HEK293 (cell line): ENCODE measurements around the gene ZNG1B.
"Not testable (repeated sequence)": the region's sequence is repeated elsewhere in the genome, so short reads cannot be mapped to it uniquely, and the experiment has no call there.

Experiments
- BCL11A ChIP-seq: fragments of 450-650 bp; formaldehyde crosslinking; IDR thresholded peaks from 2 replicates; pipeline ENCODE4 v1.5.1; 2016; ENCODE audit warnings: low read depth, missing biosample characterization, missing genetic modification characterization
- OVOL3 ChIP-seq: fragments of 450-650 bp; formaldehyde crosslinking; IDR thresholded peaks from 2 replicates; pipeline ENCODE4 v1.5.1; 2016; ENCODE audit warnings: missing biosample characterization, missing genetic modification characterization
- PRDM1 ChIP-seq: fragments of 450-650 bp; formaldehyde crosslinking; IDR thresholded peaks from 2 replicates; pipeline ENCODE4; 2016; ENCODE audit warnings: missing biosample characterization, missing genetic modification characterization
- TRIM28 ChIP-seq: IDR thresholded peaks from 2 replicates; pipeline ENCODE4 v1.6.1; 2011; ENCODE audit warnings: low read length, control low read depth, borderline replicate concordance
- ZNF274 ChIP-seq, 2 experiments: fragments of 200-500 bp in 1 of 2; fragments of 450-650 bp in 1 of 2; sonication (Bioruptor generic) in 1 of 2; formaldehyde crosslinking in 1 of 2; IDR thresholded peaks; 2 replicates each; pipeline versions ENCODE4 v1.5.1 to v1.6.1; 2014 to 2016; ENCODE audit warnings: borderline replicate concordance in 1 of 2, inconsistent platforms in 1 of 2, low read length in 1 of 2, missing biosample characterization in 1 of 2, missing genetic modification characterization in 1 of 2
- ZNF311 ChIP-seq: fragments of 450-650 bp; formaldehyde crosslinking; IDR thresholded peaks from 2 replicates; pipeline ENCODE4 v1.5.1; 2017; ENCODE audit warnings: missing biosample characterization, missing genetic modification characterization, borderline replicate concordance
- ZNF394 ChIP-seq: fragments of 450-650 bp; formaldehyde crosslinking; IDR thresholded peaks from 2 replicates; pipeline ENCODE4 v1.5.1; 2016; ENCODE audit warnings: missing biosample characterization, missing genetic modification characterization, mild to moderate bottlenecking, moderate library complexity, borderline replicate concordance
- ZNF423 ChIP-seq: fragments of 450-650 bp; formaldehyde crosslinking; IDR thresholded peaks from 2 replicates; pipeline ENCODE4 v1.5.1; 2016; ENCODE audit warnings: missing biosample characterization, missing genetic modification characterization
- ZNF521 ChIP-seq: fragments of 450-650 bp; formaldehyde crosslinking; IDR thresholded peaks from 2 replicates; pipeline ENCODE4 v1.5.1; 2017; ENCODE audit warnings: missing biosample characterization, mild to moderate bottlenecking, missing genetic modification characterization
- TF ChIP-seq, protein P1 (sequence below): fragments of 450-650 bp; formaldehyde crosslinking; IDR thresholded peaks from 2 replicates; pipeline ENCODE4 v1.5.1; 2016; ENCODE audit warnings: missing biosample characterization, missing genetic modification characterization
- TF ChIP-seq, protein P2 (sequence below): fragments of 450-650 bp; formaldehyde crosslinking; IDR thresholded peaks from 2 replicates; pipeline ENCODE4 v1.5.1; 2016; ENCODE audit warnings: missing biosample characterization, missing genetic modification characterization
- TF ChIP-seq, protein P3 (sequence below): fragments of 450-650 bp; formaldehyde crosslinking; IDR thresholded peaks from 2 replicates; pipeline ENCODE4 v1.5.1; 2016; ENCODE audit warnings: missing biosample characterization, missing genetic modification characterization, borderline replicate concordance
- TF ChIP-seq, protein P4 (sequence below): fragments of 450-650 bp; IDR thresholded peaks from 2 replicates; pipeline ENCODE4 v1.5.1; 2018; ENCODE audit warnings: missing biosample characterization, missing genetic modification characterization
- TF ChIP-seq, protein P5 (sequence below): fragments of 450-650 bp; formaldehyde crosslinking; IDR thresholded peaks from 2 replicates; pipeline ENCODE4 v1.5.1; 2016; ENCODE audit warnings: missing biosample characterization, missing genetic modification characterization

DNA sequence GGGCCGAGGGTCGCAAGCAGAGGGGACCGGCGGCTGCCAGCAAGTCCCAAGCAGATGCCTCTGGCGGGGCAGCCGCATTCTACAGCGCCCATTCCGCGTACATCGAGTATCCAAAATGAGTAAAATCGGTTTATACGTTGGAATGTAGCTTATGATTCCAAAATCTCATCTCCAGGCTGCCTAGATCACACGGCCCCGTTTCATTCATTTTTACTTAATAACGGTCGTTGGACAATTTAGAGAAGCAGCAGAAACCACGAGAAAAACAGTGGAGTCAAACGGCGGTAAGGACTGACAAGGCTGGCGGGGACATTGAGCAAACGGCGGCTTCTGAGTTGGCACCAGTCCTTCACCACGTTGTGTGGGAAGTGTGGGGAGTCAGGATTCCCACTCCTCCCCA lies 66.6 kb downstream of the ZNG1B start:
- TF ChIP-seq, protein P1, sequence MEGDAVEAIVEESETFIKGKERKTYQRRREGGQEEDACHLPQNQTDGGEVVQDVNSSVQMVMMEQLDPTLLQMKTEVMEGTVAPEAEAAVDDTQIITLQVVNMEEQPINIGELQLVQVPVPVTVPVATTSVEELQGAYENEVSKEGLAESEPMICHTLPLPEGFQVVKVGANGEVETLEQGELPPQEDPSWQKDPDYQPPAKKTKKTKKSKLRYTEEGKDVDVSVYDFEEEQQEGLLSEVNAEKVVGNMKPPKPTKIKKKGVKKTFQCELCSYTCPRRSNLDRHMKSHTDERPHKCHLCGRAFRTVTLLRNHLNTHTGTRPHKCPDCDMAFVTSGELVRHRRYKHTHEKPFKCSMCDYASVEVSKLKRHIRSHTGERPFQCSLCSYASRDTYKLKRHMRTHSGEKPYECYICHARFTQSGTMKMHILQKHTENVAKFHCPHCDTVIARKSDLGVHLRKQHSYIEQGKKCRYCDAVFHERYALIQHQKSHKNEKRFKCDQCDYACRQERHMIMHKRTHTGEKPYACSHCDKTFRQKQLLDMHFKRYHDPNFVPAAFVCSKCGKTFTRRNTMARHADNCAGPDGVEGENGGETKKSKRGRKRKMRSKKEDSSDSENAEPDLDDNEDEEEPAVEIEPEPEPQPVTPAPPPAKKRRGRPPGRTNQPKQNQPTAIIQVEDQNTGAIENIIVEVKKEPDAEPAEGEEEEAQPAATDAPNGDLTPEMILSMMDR (tag by site-specific recombination) = not testable (repeated sequence)
- TF ChIP-seq, protein P2, sequence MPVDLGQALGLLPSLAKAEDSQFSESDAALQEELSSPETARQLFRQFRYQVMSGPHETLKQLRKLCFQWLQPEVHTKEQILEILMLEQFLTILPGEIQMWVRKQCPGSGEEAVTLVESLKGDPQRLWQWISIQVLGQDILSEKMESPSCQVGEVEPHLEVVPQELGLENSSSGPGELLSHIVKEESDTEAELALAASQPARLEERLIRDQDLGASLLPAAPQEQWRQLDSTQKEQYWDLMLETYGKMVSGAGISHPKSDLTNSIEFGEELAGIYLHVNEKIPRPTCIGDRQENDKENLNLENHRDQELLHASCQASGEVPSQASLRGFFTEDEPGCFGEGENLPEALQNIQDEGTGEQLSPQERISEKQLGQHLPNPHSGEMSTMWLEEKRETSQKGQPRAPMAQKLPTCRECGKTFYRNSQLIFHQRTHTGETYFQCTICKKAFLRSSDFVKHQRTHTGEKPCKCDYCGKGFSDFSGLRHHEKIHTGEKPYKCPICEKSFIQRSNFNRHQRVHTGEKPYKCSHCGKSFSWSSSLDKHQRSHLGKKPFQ (tag by site-specific recombination) = not testable (repeated sequence)
- not testable (repeated sequence) for TF ChIP-seq ZNF394 (tag by site-specific recombination); BCL11A (tag by site-specific recombination); ZNF423 (tag by site-specific recombination); OVOL3; PRDM1 (tag by site-specific recombination); ZNF311; ZNF521 (tag by site-specific recombination); ZNF274 (IDR thresholded peaks at IDR 0.05; ENCODE audit: low read length); ZNF274 (tag by site-specific recombination; IDR thresholded peaks at IDR 0.05; ENCODE audit: borderline replicate concordance); TRIM28
- TF ChIP-seq, protein P3, sequence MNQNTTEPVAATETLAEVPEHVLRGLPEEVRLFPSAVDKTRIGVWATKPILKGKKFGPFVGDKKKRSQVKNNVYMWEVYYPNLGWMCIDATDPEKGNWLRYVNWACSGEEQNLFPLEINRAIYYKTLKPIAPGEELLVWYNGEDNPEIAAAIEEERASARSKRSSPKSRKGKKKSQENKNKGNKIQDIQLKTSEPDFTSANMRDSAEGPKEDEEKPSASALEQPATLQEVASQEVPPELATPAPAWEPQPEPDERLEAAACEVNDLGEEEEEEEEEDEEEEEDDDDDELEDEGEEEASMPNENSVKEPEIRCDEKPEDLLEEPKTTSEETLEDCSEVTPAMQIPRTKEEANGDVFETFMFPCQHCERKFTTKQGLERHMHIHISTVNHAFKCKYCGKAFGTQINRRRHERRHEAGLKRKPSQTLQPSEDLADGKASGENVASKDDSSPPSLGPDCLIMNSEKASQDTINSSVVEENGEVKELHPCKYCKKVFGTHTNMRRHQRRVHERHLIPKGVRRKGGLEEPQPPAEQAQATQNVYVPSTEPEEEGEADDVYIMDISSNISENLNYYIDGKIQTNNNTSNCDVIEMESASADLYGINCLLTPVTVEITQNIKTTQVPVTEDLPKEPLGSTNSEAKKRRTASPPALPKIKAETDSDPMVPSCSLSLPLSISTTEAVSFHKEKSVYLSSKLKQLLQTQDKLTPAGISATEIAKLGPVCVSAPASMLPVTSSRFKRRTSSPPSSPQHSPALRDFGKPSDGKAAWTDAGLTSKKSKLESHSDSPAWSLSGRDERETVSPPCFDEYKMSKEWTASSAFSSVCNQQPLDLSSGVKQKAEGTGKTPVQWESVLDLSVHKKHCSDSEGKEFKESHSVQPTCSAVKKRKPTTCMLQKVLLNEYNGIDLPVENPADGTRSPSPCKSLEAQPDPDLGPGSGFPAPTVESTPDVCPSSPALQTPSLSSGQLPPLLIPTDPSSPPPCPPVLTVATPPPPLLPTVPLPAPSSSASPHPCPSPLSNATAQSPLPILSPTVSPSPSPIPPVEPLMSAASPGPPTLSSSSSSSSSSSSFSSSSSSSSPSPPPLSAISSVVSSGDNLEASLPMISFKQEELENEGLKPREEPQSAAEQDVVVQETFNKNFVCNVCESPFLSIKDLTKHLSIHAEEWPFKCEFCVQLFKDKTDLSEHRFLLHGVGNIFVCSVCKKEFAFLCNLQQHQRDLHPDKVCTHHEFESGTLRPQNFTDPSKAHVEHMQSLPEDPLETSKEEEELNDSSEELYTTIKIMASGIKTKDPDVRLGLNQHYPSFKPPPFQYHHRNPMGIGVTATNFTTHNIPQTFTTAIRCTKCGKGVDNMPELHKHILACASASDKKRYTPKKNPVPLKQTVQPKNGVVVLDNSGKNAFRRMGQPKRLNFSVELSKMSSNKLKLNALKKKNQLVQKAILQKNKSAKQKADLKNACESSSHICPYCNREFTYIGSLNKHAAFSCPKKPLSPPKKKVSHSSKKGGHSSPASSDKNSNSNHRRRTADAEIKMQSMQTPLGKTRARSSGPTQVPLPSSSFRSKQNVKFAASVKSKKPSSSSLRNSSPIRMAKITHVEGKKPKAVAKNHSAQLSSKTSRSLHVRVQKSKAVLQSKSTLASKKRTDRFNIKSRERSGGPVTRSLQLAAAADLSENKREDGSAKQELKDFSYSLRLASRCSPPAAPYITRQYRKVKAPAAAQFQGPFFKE (tag by site-specific recombination) = not testable (repeated sequence)
- TF ChIP-seq, protein P4, sequence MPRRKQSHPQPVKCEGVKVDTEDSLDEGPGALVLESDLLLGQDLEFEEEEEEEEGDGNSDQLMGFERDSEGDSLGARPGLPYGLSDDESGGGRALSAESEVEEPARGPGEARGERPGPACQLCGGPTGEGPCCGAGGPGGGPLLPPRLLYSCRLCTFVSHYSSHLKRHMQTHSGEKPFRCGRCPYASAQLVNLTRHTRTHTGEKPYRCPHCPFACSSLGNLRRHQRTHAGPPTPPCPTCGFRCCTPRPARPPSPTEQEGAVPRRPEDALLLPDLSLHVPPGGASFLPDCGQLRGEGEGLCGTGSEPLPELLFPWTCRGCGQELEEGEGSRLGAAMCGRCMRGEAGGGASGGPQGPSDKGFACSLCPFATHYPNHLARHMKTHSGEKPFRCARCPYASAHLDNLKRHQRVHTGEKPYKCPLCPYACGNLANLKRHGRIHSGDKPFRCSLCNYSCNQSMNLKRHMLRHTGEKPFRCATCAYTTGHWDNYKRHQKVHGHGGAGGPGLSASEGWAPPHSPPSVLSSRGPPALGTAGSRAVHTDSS = not testable (repeated sequence)
- TF ChIP-seq, protein P5, sequence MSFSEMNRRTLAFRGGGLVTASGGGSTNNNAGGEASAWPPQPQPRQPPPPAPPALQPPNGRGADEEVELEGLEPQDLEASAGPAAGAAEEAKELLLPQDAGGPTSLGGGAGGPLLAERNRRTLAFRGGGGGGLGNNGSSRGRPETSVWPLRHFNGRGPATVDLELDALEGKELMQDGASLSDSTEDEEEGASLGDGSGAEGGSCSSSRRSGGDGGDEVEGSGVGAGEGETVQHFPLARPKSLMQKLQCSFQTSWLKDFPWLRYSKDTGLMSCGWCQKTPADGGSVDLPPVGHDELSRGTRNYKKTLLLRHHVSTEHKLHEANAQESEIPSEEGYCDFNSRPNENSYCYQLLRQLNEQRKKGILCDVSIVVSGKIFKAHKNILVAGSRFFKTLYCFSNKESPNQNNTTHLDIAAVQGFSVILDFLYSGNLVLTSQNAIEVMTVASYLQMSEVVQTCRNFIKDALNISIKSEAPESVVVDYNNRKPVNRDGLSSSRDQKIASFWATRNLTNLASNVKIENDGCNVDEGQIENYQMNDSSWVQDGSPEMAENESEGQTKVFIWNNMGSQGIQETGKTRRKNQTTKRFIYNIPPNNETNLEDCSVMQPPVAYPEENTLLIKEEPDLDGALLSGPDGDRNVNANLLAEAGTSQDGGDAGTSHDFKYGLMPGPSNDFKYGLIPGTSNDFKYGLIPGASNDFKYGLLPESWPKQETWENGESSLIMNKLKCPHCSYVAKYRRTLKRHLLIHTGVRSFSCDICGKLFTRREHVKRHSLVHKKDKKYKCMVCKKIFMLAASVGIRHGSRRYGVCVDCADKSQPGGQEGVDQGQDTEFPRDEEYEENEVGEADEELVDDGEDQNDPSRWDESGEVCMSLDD (tag by site-specific recombination) = not testable (repeated sequence)
